NCI-H2227 treated with DMSO at 0.1 percent for 48 hours (cell line): Measurements from ENCODE around the gene SNRNP40.
"Not testable (repeated sequence)": the region's sequence is repeated elsewhere in the genome, so short reads cannot be mapped to it uniquely, and the experiment has no call there.

Experiments
- DNase-seq: peaks from one replicate; lab custom pipeline; 2025; lab: John Stamatoyannopoulos, UW

Gene SNRNP40

GRCh38 chr1:31296486-31297276 is at the start of gene SNRNP40, which contains the start of gene ZCCHC17:
Gene SNRNP40, minus strand, starts transcription at chr1:31296788. Its CDS starts 37 bp downstream, at chr1:31296751.
Gene ZCCHC17, plus strand, starts transcription at chr1:31297032. Its CDS starts 13,067 bp downstream, at chr1:31310099.
- DNase-seq, result peak; percentile 99

- no peak for DNase-seq
Observed at GRCh38 chr1:31345635-31346034, 49.0 kb upstream of the SNRNP40 start.

GRCh38 chr1:31344503-31344902 is 47.9 kb upstream of the SNRNP40 start:
- no peak for DNase-seq

- DNase-seq, result no peak
Observed at GRCh38 chr1:31336687-31337467, 40.3 kb upstream of the SNRNP40 start.

GRCh38 chr1:31335007-31335406 is 38.4 kb upstream of the SNRNP40 start:
- DNase-seq, result peak; percentile 50

GRCh38 chr1:31327381-31327780 is 30.8 kb upstream of the SNRNP40 start:
- no peak for DNase-seq

GRCh38 chr1:31326461-31326860 is 29.9 kb upstream of the SNRNP40 start:
- peak; percentile 35 for DNase-seq

GRCh38 chr1:31324992-31325391 is 28.4 kb upstream of the SNRNP40 start:
- no peak for DNase-seq

GRCh38 chr1:31324093-31324492 is 27.5 kb upstream of the SNRNP40 start:
- no peak for DNase-seq

GRCh38 chr1:31318146-31318545 is 21.6 kb upstream of the SNRNP40 start:
- DNase-seq, result no peak

GRCh38 chr1:31315902-31316301 is 19.3 kb upstream of the SNRNP40 start:
- DNase-seq, result no peak

- no peak for DNase-seq
Observed at GRCh38 chr1:31310198-31310597, 13.6 kb upstream of the SNRNP40 start.

- DNase-seq, result no peak
Observed at GRCh38 chr1:31308036-31308435, 11.4 kb upstream of the SNRNP40 start.

- DNase-seq, result no peak
Observed at GRCh38 chr1:31306278-31306677, 9.7 kb upstream of the SNRNP40 start.

GRCh38 chr1:31302709-31303441 is 6.3 kb upstream of the SNRNP40 start:
- no peak for DNase-seq

GRCh38 chr1:31300193-31300592 is 3.6 kb upstream of the SNRNP40 start:
- DNase-seq, result no peak

GRCh38 chr1:31299365-31299764 is 2.8 kb upstream of the SNRNP40 start:
- DNase-seq, result no peak

- DNase-seq, result no peak
Observed at GRCh38 chr1:31297277-31298247, 974 bp upstream of the SNRNP40 start.

GRCh38 chr1:31295874-31296485 is 608 bp downstream of the SNRNP40 start:
- no peak for DNase-seq

- DNase-seq, result no peak
Observed at GRCh38 chr1:31289021-31289420, 7.6 kb downstream of the SNRNP40 start.

- not testable (repeated sequence) for DNase-seq
Observed at GRCh38 chr1:31287791-31288190, 8.8 kb downstream of the SNRNP40 start.
